ENCODE data around the gene DGKH.

Gene DGKH

GRCh38 chr13:42014119-42014518, 34.3 kb upstream of the DGKH start:
- no peak overlapping the region for H3K4me3 ChIP-seq (ENCODE audit: low read depth, low read length)
- DNase-seq (ENCODE audit: low read depth) = no peak
- no peak for TF ChIP-seq CTCF (IDR thresholded peaks at IDR 0.05; ENCODE audit: control insufficient read depth, extremely low read depth, insufficient read depth)

DNA sequence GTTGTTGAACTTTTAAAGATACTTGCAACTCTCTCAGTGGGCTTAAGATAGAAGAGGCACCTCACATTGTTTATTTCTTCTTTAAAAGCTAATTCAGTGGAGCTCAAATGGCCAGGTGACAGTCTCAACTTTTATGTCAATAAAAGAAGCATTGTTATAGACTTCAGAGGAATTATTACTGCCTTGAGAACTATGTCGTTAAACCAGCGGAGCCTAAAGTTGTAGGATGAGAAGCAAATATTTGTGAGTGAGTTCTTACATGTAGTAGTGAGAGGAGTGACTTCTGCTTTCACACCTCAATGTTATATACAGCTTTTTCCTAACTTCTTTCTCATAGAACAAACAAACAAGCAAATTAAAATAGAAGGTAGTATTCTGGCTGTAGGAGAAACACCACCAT, 31.2 kb upstream of the DGKH start:
- no peak overlapping the region for H3K4me3 ChIP-seq (ENCODE audit: low read depth, low read length)
- no peak for TF ChIP-seq CTCF (IDR thresholded peaks at IDR 0.05; ENCODE audit: control insufficient read depth, extremely low read depth, insufficient read depth)
- peak; percentile 78 for DNase-seq (ENCODE audit: low read depth)

- no peak overlapping the region for H3K4me3 ChIP-seq (ENCODE audit: low read depth, low read length)
- DNase-seq (ENCODE audit: low read depth) = no peak
- TF ChIP-seq CTCF (IDR thresholded peaks at IDR 0.05; ENCODE audit: control insufficient read depth, extremely low read depth, insufficient read depth) = no peak
Observed at GRCh38 chr13:42021851-42022250, 26.6 kb upstream of the DGKH start.

DNA sequence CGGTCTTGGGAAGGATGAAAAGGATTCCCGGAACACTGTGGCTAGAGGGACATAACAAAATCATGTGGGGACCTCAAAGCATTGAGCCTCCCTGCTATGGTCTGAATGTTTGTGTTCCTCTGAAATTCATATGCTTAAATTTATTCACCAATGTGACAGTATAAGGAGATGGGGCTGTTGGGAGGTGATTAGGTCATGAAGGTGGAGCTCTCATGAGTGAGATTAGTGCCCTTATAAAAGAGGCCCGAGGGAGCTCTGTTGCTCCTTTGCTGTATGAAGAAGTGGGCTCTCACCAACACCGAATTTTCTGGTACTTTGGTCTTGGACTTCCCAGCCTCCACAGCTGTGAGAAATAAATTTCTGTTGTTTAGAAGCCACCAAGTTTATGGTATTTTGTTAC, 26.1 kb upstream of the DGKH start:
- no peak for TF ChIP-seq CTCF (IDR thresholded peaks at IDR 0.05; ENCODE audit: control insufficient read depth, extremely low read depth, insufficient read depth)
- H3K4me3 ChIP-seq (ENCODE audit: low read depth, low read length) = no peak overlapping the region
- DNase-seq (ENCODE audit: low read depth) = no peak

- H3K4me3 ChIP-seq (ENCODE audit: low read depth, low read length) = no peak overlapping the region
- TF ChIP-seq CTCF (IDR thresholded peaks at IDR 0.05; ENCODE audit: control insufficient read depth, extremely low read depth, insufficient read depth) = no peak
- DNase-seq (ENCODE audit: low read depth) = no peak
Observed at GRCh38 chr13:42022796-42023493, 25.5 kb upstream of the DGKH start.

DNA sequence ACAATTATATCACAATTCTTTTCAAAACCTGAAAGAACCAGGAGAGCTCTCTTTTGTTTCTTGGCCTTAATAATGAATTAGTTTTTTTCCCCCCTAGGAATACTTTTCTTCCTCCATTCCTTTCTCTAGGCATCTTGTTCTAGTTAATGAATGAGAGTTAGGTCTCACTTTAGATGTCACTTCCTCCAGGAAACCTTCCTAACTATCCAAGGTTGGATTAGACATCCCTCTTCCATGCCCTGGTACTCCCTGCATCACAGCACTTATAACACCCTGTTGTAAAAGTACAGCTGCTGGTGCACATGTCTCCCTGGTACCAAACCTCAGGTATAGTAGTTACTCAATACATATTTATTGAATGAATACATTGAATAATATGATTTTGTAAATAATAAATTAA, 21.2 kb upstream of the DGKH start:
- no peak for DNase-seq (ENCODE audit: low read depth)
- H3K4me3 ChIP-seq (ENCODE audit: low read depth, low read length) = no peak overlapping the region
- TF ChIP-seq CTCF (IDR thresholded peaks at IDR 0.05; ENCODE audit: control insufficient read depth, extremely low read depth, insufficient read depth) = no peak
